ENCODE results near the gene NSMCE1.

Gene NSMCE1

DNA sequence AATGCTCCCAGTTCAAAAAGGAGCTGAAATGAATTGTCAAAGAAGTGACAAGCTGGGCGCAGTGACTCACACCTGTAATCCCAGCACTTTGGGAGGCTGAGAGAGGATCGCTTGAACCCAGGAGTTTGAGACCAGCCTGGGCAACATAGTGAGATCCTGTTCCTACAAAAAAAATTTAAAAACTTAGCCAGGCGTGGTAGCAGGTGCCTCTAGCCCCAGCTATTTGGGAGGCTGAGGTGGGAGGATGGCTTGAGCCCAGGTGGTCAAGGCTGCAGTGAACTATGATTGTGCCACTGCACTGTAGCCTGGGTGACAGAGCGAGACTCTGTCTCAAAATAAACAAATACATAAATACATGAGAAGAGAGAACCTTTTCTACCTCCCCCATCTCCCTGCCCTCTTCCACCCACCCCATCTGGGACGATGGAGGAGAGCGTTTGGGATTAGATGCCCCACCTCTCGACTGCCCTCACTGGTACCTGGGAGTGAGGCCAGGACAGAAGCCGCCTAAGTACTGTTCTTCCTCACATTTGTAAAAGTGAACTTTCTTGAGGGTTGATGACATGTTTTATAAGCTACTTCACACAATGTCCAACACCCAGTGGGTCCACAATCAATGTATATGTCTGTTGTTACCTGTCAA is 47.6 kb upstream of the NSMCE1 start:
- TF ChIP-seq, protein P1, sequence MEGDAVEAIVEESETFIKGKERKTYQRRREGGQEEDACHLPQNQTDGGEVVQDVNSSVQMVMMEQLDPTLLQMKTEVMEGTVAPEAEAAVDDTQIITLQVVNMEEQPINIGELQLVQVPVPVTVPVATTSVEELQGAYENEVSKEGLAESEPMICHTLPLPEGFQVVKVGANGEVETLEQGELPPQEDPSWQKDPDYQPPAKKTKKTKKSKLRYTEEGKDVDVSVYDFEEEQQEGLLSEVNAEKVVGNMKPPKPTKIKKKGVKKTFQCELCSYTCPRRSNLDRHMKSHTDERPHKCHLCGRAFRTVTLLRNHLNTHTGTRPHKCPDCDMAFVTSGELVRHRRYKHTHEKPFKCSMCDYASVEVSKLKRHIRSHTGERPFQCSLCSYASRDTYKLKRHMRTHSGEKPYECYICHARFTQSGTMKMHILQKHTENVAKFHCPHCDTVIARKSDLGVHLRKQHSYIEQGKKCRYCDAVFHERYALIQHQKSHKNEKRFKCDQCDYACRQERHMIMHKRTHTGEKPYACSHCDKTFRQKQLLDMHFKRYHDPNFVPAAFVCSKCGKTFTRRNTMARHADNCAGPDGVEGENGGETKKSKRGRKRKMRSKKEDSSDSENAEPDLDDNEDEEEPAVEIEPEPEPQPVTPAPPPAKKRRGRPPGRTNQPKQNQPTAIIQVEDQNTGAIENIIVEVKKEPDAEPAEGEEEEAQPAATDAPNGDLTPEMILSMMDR (IDR thresholded peaks at IDR 0.05; ENCODE audit: low read length), result no peak
- TF ChIP-seq EZH2 (IDR thresholded peaks at IDR 0.05; ENCODE audit: borderline replicate concordance, low read length), result no peak
- Histone ChIP-seq H3K36me3 (ENCODE audit: insufficient read depth, low read length) (peaks cover 8% of the 10 kb centered on the region), H4K20me1 (ENCODE audit: insufficient read depth, low read length) (no peaks in the 10 kb centered on the region), H2AFZ (ENCODE audit: low read length) (no peak overlapping the region), H3K79me2 (ENCODE audit: insufficient read depth, low read length) (peaks cover 58% of the 10 kb centered on the region), H3K27me3 (ENCODE audit: insufficient read depth, low read length) (no peaks in the 10 kb centered on the region), H3K4me3 (ENCODE audit: low read depth, low read length, poor library complexity, severe bottlenecking) (peak overlapping the region; percentile 72), H3K27ac (ENCODE audit: low read depth, low read length, poor library complexity, severe bottlenecking) (peak overlapping the region; percentile 46), H3K9me2 (ENCODE audit: low read depth, low read length) (no peaks in the 10 kb centered on the region), H3K4me1 (ENCODE audit: insufficient read depth, low read length, severe bottlenecking) (peaks cover 56% of the 10 kb centered on the region), H3K9me3 (ENCODE audit: low read length) (no peaks in the 10 kb centered on the region), H3K9ac (ENCODE audit: low read length) (peak overlapping the region; percentile 83), H3K4me2 (ENCODE audit: low read length) (peak overlapping the region; percentile 72), H3F3A (ENCODE audit: insufficient read depth, low read length) (no peaks in the 10 kb centered on the region; the same call in 1 of the 2 replicates)

DNA sequence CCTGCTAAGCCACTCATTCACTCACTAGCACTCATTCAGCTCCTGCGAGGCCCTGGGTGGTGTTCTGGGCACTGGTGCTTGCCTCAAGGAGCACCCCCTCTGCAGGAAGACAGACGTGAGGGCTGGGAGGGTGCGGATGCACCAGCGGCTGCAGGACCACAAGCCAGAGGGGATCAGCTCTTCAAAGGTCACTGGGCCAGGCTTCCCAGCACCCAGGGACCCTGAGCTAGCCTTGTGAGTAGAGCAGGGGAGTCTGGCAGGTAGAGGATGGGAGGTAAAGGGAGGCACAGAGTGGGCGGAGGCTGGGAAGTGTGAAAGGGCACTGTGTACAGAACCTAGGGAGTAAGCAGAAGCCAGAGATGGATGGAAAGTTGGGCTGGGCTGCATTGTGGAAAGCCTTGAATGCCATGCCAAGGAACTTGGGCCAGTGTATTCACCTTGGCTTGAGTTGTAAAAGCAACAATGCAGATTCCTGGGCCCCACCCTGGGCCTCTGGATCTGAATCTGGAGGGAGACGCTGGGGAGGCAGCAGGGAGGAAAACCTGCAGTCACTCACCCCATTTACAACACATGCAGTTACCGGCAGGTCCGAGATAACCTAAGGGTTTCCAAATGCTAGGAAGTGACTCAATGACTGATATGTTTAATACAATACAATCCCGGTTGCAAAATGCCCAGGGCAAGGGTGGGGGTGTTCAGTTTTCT is 46.9 kb upstream of the NSMCE1 start:
- Histone ChIP-seq H3K4me1 (ENCODE audit: insufficient read depth, low read length, severe bottlenecking) (peaks cover 56% of the 10 kb centered on the region), H3F3A (ENCODE audit: insufficient read depth, low read length) (no peaks in the 10 kb centered on the region; the same call in 1 of the 2 replicates), H3K4me2 (ENCODE audit: low read length) (peak overlapping the region; percentile 72), H3K4me3 (ENCODE audit: low read depth, low read length, poor library complexity, severe bottlenecking) (peak overlapping the region; percentile 72), H3K9ac (ENCODE audit: low read length) (peak overlapping the region; percentile 83), H3K27me3 (ENCODE audit: insufficient read depth, low read length) (no peaks in the 10 kb centered on the region), H3K9me3 (ENCODE audit: low read length) (no peaks in the 10 kb centered on the region), H3K27ac (ENCODE audit: low read depth, low read length, poor library complexity, severe bottlenecking) (peak overlapping the region; percentile 46), H4K20me1 (ENCODE audit: insufficient read depth, low read length) (no peaks in the 10 kb centered on the region), H3K36me3 (ENCODE audit: insufficient read depth, low read length) (peaks cover 8% of the 10 kb centered on the region), H3K9me2 (ENCODE audit: low read depth, low read length) (no peaks in the 10 kb centered on the region), H3K79me2 (ENCODE audit: insufficient read depth, low read length) (peaks cover 51% of the 10 kb centered on the region), H2AFZ (ENCODE audit: low read length) (no peak overlapping the region)
- TF ChIP-seq, protein P1 (IDR thresholded peaks at IDR 0.05; ENCODE audit: low read length), result no peak; the same call in 1 of the 2 replicates
- TF ChIP-seq EZH2 (IDR thresholded peaks at IDR 0.05; ENCODE audit: borderline replicate concordance, low read length), result no peak

DNA sequence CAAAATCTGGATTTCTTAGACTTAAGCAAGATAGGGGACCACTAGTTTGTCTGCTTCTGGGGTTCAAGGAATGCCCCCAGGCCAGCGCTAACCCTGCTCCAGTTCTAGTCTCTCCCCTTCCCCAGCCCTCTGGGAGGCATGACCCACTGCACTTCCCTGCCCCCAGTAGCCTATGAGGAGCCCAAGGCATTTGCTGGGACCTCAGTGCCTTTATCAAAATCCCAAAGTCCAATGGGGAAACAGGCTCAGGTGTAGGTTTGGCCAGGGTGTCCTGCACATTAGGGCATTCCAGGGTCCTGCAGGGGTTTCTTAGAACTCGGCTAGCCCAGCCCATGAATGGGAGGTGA is 46.4 kb upstream of the NSMCE1 start:
- no peaks in the 10 kb centered on the region for H3K9me2 ChIP-seq (ENCODE audit: low read depth, low read length)
- H3K79me2 ChIP-seq (ENCODE audit: insufficient read depth, low read length), result peaks cover 46% of the 10 kb centered on the region; the same call in 1 of the 2 replicates
- H3K27me3 ChIP-seq (ENCODE audit: insufficient read depth, low read length), result no peaks in the 10 kb centered on the region
- no peak overlapping the region for H2AFZ ChIP-seq (ENCODE audit: low read length)
- H3K9ac ChIP-seq (ENCODE audit: low read length), result peak overlapping the region; percentile 83
- no peaks in the 10 kb centered on the region for H3K9me3 ChIP-seq (ENCODE audit: low read length)
- peak overlapping the region; percentile 46 for H3K27ac ChIP-seq (ENCODE audit: low read depth, low read length, poor library complexity, severe bottlenecking)
- H3K4me1 ChIP-seq (ENCODE audit: insufficient read depth, low read length, severe bottlenecking), result peaks cover 55% of the 10 kb centered on the region
- no peaks in the 10 kb centered on the region; the same call in 1 of the 2 replicates for H3F3A ChIP-seq (ENCODE audit: insufficient read depth, low read length)
- peak overlapping the region; percentile 72 for H3K4me2 ChIP-seq (ENCODE audit: low read length)
- peaks cover 8% of the 10 kb centered on the region for H3K36me3 ChIP-seq (ENCODE audit: insufficient read depth, low read length)
- no peaks in the 10 kb centered on the region for H4K20me1 ChIP-seq (ENCODE audit: insufficient read depth, low read length)
- peak overlapping the region; percentile 72 for H3K4me3 ChIP-seq (ENCODE audit: low read depth, low read length, poor library complexity, severe bottlenecking)
- TF ChIP-seq, protein P1 (IDR thresholded peaks at IDR 0.05; ENCODE audit: low read length), result no peak
- no peak for TF ChIP-seq EZH2 (IDR thresholded peaks at IDR 0.05; ENCODE audit: borderline replicate concordance, low read length)

All from OCI-LY1 (cell line).